Measurements from ENCODE around the gene PLRG1.

PLRG1 gene

DNA sequence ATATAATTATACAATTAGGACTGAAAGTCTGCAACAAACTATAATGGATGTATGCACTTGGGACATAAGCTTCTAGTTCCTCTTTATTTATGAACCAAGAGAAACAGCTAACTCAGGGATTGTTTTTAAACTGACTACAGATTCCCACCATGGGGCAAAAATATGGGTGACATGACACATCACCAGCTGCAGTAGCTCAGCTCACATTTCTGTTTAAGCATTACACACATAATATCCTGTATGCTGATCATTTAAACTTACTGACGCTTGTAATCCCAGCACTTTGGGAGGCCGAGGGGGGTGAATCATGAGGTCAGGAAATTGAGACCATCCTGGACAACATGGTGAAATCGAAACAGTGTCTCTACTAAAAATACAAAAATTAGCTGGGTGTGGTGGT lies 24.1 kb upstream of the PLRG1 start:
- Histone ChIP-seq H3K4me3 (ENCODE audit: insufficient read depth, low read depth, low read length) (no peak overlapping the region), H3K27me3 (ENCODE audit: control insufficient read depth, insufficient read depth, low read length, poor library complexity, severe bottlenecking) (no peaks in the 10 kb centered on the region), H3K36me3 (ENCODE audit: control insufficient read depth, insufficient read depth, low read length) (no peaks in the 10 kb centered on the region), H3K27ac (ENCODE audit: insufficient read depth, low read depth, low read length, poor library complexity, severe bottlenecking) (no peak overlapping the region), H3K4me1 (ENCODE audit: control insufficient read depth, insufficient read depth, low read length) (no peaks in the 10 kb centered on the region), H3K9me3 (ENCODE audit: control insufficient read depth, low read length) (no peaks in the 10 kb centered on the region)
- 85 to 94% methylated on average over 3 of the region's 3 CpGs for WGBS, 2 experiments

DNA sequence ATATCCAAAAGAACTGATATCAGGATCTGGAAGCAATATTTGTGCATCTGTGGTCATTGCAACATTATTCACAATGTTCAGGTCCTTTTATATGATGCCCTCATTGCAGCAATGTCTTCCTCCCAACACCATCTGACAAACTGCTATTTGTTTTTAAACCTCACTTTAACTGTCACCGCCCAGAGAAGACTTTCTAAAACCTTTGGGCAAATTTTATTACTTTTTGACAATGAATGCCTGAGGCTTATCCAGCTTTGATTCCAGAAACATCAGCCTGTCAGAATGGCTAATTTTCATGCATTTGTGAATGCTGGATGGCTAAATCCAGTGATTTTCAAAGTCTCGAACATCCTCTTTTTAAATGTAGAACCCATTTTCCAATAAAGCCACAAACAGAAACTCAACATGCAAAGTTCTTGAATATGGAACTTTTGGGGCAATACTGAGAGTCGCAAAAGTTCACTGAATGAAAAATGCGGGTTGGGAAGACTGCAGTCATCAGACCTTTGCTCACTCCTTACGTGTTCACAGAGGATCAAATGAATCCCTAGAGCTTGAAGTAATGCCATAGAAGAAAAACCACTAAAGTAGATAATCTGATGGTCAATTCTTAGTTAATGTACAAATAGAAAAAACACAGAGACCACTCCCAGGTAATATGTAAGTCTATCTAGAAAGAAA lies 23.1 kb upstream of the PLRG1 start:
- Histone ChIP-seq H3K4me1 (ENCODE audit: control insufficient read depth, insufficient read depth, low read length) (no peaks in the 10 kb centered on the region), H3K4me3 (ENCODE audit: insufficient read depth, low read depth, low read length) (no peak overlapping the region), H3K27me3 (ENCODE audit: control insufficient read depth, insufficient read depth, low read length, poor library complexity, severe bottlenecking) (no peaks in the 10 kb centered on the region), H3K27ac (ENCODE audit: insufficient read depth, low read depth, low read length, poor library complexity, severe bottlenecking) (no peak overlapping the region), H3K36me3 (ENCODE audit: control insufficient read depth, insufficient read depth, low read length) (no peaks in the 10 kb centered on the region), H3K9me3 (ENCODE audit: control insufficient read depth, low read length) (no peaks in the 10 kb centered on the region)
- 79 to 81% methylated on average over 4 to 5 of the region's 5 CpGs for WGBS, 2 experiments

DNA sequence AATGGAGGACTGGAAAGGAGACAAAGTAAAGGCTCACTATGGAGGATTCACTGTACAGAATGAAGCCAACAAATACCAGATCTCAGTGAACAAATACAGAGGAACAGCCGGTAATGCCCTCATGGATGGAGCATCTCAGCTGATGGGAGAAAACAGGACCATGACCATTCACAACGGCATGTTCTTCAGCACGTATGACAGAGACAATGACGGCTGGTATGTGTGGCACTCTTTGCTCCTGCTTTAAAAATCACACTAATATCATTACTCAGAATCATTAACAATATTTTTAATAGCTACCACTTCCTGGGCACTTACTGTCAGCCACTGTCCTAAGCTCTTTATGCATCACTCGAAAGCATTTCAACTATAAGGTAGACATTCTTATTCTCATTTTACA lies 19.4 kb upstream of the PLRG1 start:
- 90 to 95% methylated on average over 5 of the region's 5 CpGs for WGBS, 2 experiments

DNA sequence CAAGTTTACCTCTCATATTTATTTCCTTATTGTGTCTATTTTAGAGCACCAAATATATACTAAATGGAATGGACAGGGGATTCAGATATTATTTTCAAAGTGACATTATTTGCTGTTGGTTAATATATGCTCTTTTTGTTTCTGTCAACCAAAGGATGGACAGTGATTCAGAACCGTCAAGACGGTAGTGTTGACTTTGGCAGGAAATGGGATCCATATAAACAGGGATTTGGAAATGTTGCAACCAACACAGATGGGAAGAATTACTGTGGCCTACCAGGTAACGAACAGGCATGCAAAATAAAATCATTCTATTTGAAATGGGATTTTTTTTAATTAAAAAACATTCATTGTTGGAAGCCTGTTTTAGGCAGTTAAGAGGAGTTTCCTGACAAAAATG lies 18.8 kb upstream of the PLRG1 start:
- no peaks in the 10 kb centered on the region for H3K4me1 ChIP-seq (ENCODE audit: control insufficient read depth, insufficient read depth, low read length)
- H3K4me3 ChIP-seq (ENCODE audit: insufficient read depth, low read depth, low read length): no peak overlapping the region
- no peaks in the 10 kb centered on the region for H3K27me3 ChIP-seq (ENCODE audit: control insufficient read depth, insufficient read depth, low read length, poor library complexity, severe bottlenecking)
- WGBS, 2 experiments: 88 to 91% methylated on average over 3 of the region's 3 CpGs
- H3K27ac ChIP-seq (ENCODE audit: insufficient read depth, low read depth, low read length, poor library complexity, severe bottlenecking): no peak overlapping the region
- no peaks in the 10 kb centered on the region for H3K9me3 ChIP-seq (ENCODE audit: control insufficient read depth, low read length)
- H3K36me3 ChIP-seq (ENCODE audit: control insufficient read depth, insufficient read depth, low read length): no peaks in the 10 kb centered on the region

More for the DNA sequence above, 19.4 kb upstream of the PLRG1 start:
- H3K4me1 ChIP-seq (ENCODE audit: control insufficient read depth, insufficient read depth, low read length): no peaks in the 10 kb centered on the region
- no peaks in the 10 kb centered on the region for H3K9me3 ChIP-seq (ENCODE audit: control insufficient read depth, low read length)
- no peak overlapping the region for H3K27ac ChIP-seq (ENCODE audit: insufficient read depth, low read depth, low read length, poor library complexity, severe bottlenecking)
- no peaks in the 10 kb centered on the region for H3K36me3 ChIP-seq (ENCODE audit: control insufficient read depth, insufficient read depth, low read length)
- no peak overlapping the region for H3K4me3 ChIP-seq (ENCODE audit: insufficient read depth, low read depth, low read length)
- H3K27me3 ChIP-seq (ENCODE audit: control insufficient read depth, insufficient read depth, low read length, poor library complexity, severe bottlenecking): no peaks in the 10 kb centered on the region

DNA sequence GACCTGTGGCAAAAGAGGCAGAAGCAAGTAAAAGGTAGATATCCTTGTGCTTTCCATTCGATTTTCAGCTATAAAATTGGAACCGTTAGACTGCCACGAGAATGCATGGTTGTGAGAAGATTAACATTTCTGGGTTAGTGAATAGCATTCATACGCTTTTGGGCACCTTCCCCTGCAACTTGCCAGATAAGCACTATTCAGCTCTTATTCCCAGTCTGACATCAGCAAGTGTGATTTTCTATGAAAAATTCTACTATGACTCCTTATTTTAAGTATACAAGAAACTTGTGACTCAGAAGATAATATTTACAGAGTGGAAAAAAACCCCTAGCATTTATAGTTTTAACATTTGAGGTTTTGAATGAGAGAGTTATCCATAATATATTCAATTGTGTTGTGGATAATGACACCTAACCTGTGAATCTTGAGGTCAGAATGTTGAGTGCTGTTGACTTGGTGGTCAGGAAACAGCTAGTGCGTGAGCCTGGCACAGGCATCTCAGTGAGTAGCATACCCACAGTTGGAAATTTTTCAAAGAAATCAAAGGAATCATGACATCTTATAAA lies 16.5 kb upstream of the PLRG1 start:
- WGBS, 2 experiments: 90 to 94% methylated on average over 4 to 5 of the region's 5 CpGs
- Histone ChIP-seq H3K9me3 (ENCODE audit: control insufficient read depth, low read length) (no peaks in the 10 kb centered on the region), H3K27me3 (ENCODE audit: control insufficient read depth, insufficient read depth, low read length, poor library complexity, severe bottlenecking) (no peaks in the 10 kb centered on the region), H3K36me3 (ENCODE audit: control insufficient read depth, insufficient read depth, low read length) (no peaks in the 10 kb centered on the region), H3K27ac (ENCODE audit: insufficient read depth, low read depth, low read length, poor library complexity, severe bottlenecking) (no peak overlapping the region), H3K4me1 (ENCODE audit: control insufficient read depth, insufficient read depth, low read length) (no peaks in the 10 kb centered on the region), H3K4me3 (ENCODE audit: insufficient read depth, low read depth, low read length) (no peak overlapping the region)

DNA sequence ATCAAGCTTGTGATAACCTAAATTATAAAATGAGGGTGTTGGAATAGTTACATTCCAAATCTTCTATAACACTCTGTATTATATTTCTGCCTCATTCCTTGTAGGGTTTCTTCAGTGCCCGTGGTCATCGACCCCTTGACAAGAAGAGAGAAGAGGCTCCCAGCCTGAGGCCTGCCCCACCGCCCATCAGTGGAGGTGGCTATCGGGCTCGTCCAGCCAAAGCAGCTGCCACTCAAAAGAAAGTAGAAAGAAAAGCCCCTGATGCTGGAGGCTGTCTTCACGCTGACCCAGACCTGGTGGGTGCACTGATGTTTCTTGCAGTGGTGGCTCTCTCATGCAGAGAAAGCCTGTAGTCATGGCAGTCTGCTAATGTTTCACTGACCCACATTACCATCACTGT lies 15.5 kb upstream of the PLRG1 start:
- Histone ChIP-seq H3K4me3 (ENCODE audit: insufficient read depth, low read depth, low read length) (no peak overlapping the region), H3K27me3 (ENCODE audit: control insufficient read depth, insufficient read depth, low read length, poor library complexity, severe bottlenecking) (no peaks in the 10 kb centered on the region), H3K9me3 (ENCODE audit: control insufficient read depth, low read length) (no peaks in the 10 kb centered on the region), H3K27ac (ENCODE audit: insufficient read depth, low read depth, low read length, poor library complexity, severe bottlenecking) (no peak overlapping the region), H3K36me3 (ENCODE audit: control insufficient read depth, insufficient read depth, low read length) (no peaks in the 10 kb centered on the region), H3K4me1 (ENCODE audit: control insufficient read depth, insufficient read depth, low read length) (no peaks in the 10 kb centered on the region)
- 92% methylated on average over 6 of the region's 6 CpGs for WGBS, 2 experiments

DNA sequence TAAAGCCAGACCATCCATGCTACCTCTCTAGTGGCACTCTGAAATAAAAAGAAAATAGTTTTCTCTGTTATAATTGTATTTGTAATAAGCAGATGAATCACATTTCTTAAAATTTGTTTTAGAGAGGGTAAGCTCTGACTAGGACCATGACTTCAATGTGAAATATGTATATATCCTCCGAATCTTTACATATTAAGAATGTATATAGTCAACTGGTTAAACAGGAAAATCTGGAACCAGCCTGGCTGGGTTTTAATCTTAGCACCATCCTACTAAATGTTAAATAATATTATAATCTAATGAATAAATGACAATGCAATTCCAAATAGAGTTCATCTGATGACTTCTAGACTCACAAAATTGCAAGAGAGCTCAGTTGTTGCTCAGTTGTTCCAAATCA lies 14.1 kb upstream of the PLRG1 start:
- no peaks in the 10 kb centered on the region for H3K4me1 ChIP-seq (ENCODE audit: control insufficient read depth, insufficient read depth, low read length)
- no peaks in the 10 kb centered on the region for H3K27me3 ChIP-seq (ENCODE audit: control insufficient read depth, insufficient read depth, low read length, poor library complexity, severe bottlenecking)
- no peak overlapping the region for H3K27ac ChIP-seq (ENCODE audit: insufficient read depth, low read depth, low read length, poor library complexity, severe bottlenecking)
- no peak overlapping the region for H3K4me3 ChIP-seq (ENCODE audit: insufficient read depth, low read depth, low read length)
- no peaks in the 10 kb centered on the region for H3K36me3 ChIP-seq (ENCODE audit: control insufficient read depth, insufficient read depth, low read length)
- no CpG with 5 or more reads among the region's 1 CpG for WGBS, 2 experiments
- H3K9me3 ChIP-seq (ENCODE audit: control insufficient read depth, low read length): no peaks in the 10 kb centered on the region

DNA sequence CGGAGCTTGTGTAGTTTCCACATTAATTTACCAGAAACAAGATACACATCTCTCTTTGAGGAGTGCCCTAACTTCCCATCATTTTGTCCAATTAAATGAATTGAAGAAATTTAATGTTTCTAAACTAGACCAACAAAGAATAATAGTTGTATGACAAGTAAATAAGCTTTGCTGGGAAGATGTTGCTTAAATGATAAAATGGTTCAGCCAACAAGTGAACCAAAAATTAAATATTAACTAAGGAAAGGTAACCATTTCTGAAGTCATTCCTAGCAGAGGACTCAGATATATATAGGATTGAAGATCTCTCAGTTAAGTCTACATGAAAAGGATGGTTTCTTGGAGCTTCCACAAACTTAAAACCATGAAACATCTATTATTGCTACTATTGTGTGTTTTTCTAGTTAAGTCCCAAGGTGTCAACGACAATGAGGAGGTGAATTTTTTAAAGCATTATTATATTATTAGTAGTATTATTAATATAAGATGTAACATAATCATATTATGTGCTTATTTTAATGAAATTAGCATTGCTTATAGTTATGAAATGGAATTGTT lies 12.6 kb upstream of the PLRG1 start, which contains the start of gene FGB:
Gene FGB (plus strand): TSS at position 315 of the 558 bp plus-strand sequence. CDS start 8 bp downstream, at position 323.
- Histone ChIP-seq H3K9me3 (ENCODE audit: control insufficient read depth, low read length) (no peaks in the 10 kb centered on the region), H3K27me3 (ENCODE audit: control insufficient read depth, insufficient read depth, low read length, poor library complexity, severe bottlenecking) (no peaks in the 10 kb centered on the region), H3K36me3 (ENCODE audit: control insufficient read depth, insufficient read depth, low read length) (no peaks in the 10 kb centered on the region), H3K4me1 (ENCODE audit: control insufficient read depth, insufficient read depth, low read length) (no peaks in the 10 kb centered on the region), H3K4me3 (ENCODE audit: insufficient read depth, low read depth, low read length) (no peak within 1 kb of the TSS), H3K27ac (ENCODE audit: insufficient read depth, low read depth, low read length, poor library complexity, severe bottlenecking) (no peak within 1 kb of the TSS)
- WGBS, 2 experiments: 100% methylated on average over 1 of the region's 2 CpGs; no CpG with 5 or more reads in 1 of the 2 experiments

DNA sequence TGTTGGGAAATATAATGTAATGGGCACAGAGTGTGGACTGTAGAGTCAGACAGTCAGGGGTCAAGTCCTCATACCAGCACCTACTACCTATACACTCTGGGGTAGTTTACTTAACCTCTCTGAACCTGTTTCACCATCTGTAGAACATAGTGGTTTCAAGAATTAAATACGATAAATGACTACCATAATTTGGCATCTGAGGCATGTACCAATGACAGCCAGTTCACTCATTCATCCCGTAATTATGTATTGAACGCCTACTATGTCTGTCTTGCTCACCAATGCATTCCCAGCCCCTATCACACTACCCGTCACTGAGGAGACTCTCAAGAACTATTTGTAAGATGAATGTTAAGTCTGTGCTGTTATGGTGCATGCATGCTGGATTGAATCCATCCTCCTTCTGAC lies 10.6 kb upstream of the PLRG1 start:
- Histone ChIP-seq H3K27ac (ENCODE audit: insufficient read depth, low read depth, low read length, poor library complexity, severe bottlenecking) (no peak overlapping the region), H3K4me3 (ENCODE audit: insufficient read depth, low read depth, low read length) (no peak overlapping the region), H3K27me3 (ENCODE audit: control insufficient read depth, insufficient read depth, low read length, poor library complexity, severe bottlenecking) (no peaks in the 10 kb centered on the region), H3K36me3 (ENCODE audit: control insufficient read depth, insufficient read depth, low read length) (no peaks in the 10 kb centered on the region), H3K9me3 (ENCODE audit: control insufficient read depth, low read length) (no peaks in the 10 kb centered on the region), H3K4me1 (ENCODE audit: control insufficient read depth, insufficient read depth, low read length) (no peaks in the 10 kb centered on the region)
- WGBS, 2 experiments: 87 to 92% methylated on average over 3 to 4 of the region's 4 CpGs

DNA sequence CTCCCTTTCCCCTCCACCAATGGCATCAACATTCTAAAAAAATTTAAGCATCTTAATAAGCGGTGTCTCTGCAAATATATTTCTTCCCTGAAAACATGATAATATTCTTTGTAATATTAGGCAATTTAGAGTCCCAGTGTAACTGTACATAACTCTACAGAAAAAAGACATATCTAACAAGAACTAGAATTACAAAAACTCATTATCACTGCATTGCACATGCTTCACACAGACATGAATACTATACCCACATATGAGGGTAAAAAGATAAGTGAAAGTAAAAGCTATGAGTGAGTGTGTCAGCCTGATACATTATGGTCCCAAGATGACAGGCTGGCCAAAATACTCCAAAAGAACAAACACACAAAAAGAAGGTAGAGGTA lies 10.2 kb upstream of the PLRG1 start:
- H3K27me3 ChIP-seq (ENCODE audit: control insufficient read depth, insufficient read depth, low read length, poor library complexity, severe bottlenecking): no peaks in the 10 kb centered on the region
- H3K4me1 ChIP-seq (ENCODE audit: control insufficient read depth, insufficient read depth, low read length): no peaks in the 10 kb centered on the region
- no peaks in the 10 kb centered on the region for H3K9me3 ChIP-seq (ENCODE audit: control insufficient read depth, low read length)
- no peak overlapping the region for H3K27ac ChIP-seq (ENCODE audit: insufficient read depth, low read depth, low read length, poor library complexity, severe bottlenecking)
- 100% methylated on average over 1 of the region's 1 CpG; no CpG with 5 or more reads in 1 of the 2 experiments for WGBS, 2 experiments
- no peaks in the 10 kb centered on the region for H3K36me3 ChIP-seq (ENCODE audit: control insufficient read depth, insufficient read depth, low read length)
- H3K4me3 ChIP-seq (ENCODE audit: insufficient read depth, low read depth, low read length): no peak overlapping the region
